NCI-H748 treated with DMSO at 0.1 percent for 48 hours (cell line): Measurements from ENCODE around the gene LAPTM4A.
"Not testable (repeated sequence)": the region's sequence is repeated elsewhere in the genome, so short reads cannot be mapped to it uniquely, and the experiment has no call there.

Source experiments
- DNase-seq: peaks from one replicate; lab custom pipeline; 2025; lab: John Stamatoyannopoulos, UW

LAPTM4A gene

DNA sequence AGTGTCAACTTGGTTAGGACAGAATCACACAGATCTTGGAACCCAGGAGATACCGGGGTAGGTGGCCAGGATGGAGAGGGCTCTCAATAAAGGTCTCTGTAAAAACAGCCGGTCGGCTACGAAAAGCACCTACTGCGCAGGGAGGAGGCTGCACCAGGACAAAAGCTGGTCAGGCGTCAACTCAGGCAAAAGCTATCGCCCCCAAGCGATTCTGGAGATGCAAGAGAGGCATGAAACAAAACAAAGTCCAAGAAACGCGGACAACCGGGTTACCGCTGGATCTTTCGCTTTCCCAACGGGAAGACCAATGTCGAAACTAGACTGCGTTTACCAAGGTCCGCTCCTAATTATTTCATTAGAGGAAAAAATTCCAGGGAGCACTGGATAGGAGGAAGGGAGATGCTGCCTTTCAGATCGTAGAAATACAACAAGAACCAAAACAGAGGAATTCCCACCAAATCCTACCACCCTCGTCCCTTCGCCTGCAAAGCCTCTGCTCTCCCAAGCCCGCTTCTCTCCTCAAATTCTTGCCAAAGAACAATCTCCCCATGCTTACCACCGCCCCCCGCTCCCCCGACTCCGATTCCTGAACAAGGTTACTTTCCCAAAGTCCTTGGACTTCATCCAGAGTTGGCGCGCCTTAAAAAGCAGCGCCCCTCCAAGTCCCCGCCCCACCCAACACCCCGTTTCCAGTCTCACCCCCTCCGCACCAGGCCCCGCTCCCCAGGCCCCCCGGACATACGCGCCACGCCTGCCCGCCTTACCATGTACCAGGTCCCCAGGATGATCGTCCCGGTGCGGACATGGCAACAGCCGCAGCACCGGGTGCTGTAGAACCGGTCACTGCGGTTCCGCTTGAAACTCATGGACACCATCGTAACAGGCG lies 539 bp downstream of the LAPTM4A start:
- DNase-seq: peak; percentile 32

DNA sequence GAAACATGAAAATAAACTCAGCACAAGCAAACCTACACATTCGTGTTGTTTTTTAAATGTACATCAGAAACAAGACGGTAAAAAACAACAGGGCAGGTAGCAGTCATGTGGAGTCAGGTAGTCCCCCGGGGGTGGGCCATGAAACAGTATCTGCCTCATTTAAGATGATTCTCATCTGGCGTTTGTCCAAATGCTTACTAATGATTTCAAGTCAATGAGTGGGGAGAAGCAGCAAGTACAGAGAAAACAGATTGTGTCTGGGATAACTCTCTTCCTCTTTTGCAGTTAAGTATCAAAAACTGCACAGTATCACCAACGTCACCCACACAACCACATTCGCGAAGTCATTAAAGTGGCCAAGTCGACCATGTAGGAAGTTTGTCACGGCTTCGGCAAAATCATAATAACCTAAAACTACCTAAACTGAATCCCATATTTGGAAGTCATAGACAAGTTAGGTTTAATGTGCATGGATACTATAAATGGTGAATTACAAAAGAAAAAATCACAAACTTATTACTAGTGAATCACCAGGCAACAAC lies 1.3 kb downstream of the LAPTM4A start:
- peak; percentile 66 for DNase-seq

DNA sequence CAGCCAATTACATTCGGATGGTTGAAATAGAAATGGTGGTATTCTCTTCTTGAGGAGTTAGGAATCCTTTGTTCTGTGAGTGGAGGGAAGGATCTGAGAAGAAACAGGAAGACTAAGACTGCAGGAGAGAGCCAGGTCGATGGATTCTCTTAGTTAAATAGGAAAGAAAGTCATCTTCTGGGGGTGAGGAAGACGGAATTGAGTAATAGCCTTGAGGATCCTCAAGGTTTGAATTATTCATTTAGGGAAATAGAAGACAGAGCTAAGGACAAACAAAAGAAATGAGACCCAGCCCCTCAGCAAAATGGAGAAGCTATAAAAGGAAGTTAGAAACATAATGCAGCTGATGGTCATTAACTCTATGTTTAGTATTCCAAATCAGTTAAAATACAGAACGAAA lies 1.8 kb downstream of the LAPTM4A start:
- DNase-seq: no peak

DNA sequence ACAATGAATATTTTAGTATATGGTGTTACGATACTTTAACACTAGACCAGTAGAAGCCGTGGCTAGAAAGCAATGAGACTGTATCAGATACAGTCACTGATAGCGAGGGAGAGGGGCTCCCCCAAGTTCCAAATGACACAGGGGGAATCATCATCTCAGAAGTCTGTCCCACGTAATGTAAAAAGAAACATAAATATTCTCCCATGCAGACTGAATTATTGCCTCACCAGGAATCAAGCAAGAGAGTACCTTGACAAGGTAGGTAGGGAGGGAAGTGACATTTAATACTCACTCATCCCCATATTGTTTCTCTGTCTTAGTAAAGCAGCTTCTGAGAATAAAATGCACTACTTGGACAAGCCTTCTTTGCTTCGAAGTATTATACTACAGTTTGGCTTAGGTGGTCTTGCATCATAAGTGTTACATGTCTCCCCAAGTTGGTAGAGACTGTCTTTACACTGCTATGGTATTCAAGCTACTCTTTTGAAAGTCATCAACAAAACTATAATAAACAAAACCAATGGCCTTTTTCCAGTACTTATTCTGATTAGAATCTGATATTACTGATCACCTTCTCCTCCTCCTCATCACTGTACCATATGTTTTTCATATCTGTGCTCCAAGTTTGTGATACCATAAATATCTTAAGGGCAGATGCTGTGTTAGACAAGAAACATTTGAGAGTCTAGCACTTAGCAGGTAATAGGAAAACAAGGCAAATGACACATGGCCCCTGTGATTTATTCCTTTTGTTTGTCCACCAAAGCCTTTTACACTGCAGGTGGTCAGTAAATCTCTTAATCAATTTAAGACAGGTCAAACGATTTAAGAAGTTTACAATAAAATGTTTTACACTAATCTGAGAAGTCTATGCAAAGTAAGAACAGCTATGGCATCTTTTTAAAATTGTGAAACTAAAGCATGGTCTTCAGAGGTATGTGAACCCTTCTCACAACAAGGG lies 2.7 kb downstream of the LAPTM4A start:
- DNase-seq: no peak

DNA sequence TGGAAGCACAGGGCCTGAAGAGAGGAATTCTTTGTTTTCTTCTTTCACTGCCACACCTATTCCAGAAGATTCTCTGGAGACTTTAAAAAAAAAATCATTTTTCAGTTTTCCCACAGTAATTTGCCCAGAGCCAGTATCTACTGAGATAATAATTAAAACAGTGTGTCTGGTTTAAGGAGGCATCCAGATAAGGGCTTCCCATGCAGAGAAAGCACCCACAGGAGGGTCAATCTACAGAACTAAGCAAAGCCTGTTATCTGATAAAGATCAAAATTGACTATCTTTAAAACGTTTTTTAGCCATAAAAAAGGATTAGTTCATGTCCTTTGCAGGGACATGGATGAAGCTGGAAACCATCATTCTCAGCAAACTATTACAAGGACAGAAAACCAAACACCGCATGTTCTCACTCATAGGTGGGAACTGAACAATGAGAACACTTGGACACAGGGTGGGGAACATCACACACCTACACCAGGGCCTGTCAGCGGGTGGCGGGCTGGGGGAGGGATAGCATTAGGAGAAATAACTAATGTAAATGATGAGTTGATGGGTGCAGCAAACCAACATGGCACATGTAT lies 5.6 kb downstream of the LAPTM4A start:
- not testable (repeated sequence) for DNase-seq

DNA sequence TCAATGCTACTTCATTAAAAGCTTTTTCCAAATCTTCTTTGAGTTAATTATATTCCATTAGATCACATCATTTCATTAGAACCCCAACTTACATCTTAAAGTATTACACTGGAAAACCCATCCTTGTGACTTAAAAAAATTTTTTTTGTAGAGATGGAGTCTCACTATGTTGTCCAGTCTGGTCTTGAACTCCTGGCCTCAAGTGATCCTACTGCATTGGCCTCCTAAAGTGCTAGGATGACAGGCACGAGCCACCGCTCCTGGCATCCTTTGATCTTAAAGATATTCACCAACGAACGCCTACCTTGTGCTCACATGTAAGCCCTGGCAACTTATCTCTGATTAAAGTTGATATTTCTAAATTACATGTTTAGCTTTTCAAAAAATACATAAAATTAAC lies 6.7 kb downstream of the LAPTM4A start:
- DNase-seq: no peak

DNA sequence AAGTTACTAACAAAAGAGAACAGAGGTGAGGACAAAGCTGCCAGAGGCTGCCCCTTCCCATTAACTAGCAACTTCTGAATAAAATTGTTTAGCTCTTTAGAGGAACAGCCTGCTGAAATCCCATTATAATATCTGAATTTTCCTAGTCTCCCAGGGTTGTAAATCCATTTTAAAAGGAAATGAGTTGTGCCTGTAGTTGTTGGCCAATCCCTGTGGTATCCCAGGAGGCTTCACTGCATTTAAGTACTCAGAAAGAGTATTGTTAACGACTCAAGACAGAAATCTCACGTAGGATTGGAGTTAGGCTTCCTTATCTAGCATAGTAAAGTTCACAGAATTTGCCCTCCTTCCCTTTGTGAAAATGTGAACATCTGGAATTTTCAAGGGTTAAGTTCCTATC lies 8.9 kb downstream of the LAPTM4A start:
- DNase-seq: no peak

DNA sequence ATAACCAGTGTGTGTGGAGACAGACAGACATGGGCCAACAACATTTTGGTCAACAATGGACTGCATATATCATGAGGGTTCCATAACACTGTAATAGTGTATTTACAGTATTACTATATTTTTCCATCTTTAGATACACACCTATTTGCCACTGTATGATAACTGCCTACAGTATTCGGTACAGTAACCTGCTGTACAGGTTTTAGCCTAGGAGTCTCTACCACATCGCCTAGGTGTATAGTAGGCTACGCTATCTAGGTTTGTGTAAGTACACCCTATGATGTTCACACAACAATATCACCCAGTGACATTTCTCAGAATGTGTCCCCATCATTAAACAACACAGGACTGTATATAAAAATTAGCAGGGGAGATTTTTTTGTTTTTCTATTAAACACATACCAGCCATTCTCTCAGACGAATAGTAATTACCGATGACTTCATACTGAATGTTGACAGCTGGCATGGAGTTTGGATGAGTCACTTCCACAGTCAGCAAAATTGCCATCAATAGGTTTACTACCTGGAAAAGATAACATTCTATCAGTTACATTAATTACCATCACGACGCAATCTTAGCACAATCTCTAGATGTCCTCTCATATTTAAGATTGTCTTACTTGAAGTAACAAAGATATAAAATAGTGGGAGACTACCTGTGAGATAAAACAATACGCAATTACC lies 10.8 kb downstream of the LAPTM4A start:
- DNase-seq: no peak

DNA sequence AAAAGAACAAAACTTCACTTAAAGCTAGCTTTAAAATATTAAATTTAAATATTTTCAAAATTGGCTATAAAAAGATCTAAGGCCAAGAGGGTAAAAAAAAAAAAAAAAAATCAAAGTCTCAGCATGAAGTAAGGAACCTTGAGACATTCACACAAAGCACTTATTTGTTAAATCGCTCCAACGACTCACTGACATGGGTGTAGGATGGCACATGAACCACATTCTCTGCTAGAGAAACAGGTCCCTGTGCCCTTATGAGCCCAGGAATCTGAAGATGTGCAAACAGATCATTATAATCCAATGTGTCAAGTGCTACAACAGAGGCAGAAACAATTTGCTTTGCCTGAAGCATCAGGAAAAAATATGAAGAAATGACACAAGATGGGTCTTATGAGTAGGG lies 13.8 kb downstream of the LAPTM4A start:
- no peak for DNase-seq

DNA sequence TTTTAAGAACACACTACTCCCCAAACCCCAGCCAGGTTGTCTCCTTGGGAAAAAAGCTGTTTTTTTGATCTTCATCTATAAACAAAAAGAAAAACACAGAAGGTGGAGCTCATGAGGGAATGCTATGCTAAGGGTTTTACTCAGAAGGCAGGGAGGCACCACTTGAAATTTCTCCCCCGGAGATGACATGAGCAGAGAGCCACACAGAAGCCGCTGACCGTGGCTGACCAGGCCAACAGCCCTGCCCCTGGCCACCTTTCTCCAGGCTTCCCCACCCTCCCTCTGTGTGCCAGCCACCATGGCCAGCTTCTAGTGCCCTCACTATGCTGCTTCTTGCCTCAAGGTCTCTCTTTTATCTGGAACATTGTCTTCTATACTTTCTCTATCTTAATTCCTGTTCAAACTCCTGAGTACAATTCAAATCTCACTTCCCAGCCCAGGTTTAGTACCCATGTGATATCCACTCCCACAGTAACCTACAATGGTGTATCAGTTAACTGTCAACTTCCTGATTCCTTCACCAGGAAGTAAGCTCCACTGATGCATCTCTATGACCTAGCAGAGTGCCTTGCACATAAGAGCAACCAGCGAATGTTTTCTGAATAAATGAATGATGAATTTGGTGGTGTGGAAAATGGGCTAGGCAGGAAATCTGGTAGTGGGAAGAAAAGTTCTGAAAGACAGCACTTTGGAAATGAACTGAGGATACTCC lies 15.3 kb downstream of the LAPTM4A start:
- DNase-seq: no peak

DNA sequence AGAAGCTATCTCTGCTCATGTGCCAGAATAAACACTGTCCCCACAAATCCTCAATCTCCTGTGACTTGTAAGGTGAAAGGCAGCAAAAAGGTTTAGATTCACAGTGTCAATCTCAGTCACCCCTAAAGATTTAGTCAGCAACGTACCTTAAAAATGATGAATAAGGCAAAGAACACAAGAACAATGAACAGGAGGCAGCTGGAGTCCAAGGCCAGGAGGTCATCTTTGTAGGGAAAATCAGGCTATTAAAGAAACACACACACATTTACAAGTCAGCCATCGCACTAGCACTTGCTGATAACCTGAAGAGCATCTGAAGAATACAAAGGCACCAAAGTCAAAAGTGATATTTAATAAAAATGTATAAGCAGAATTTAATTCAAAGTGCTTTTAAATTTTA lies 16.6 kb downstream of the LAPTM4A start:
- DNase-seq: no peak

DNA sequence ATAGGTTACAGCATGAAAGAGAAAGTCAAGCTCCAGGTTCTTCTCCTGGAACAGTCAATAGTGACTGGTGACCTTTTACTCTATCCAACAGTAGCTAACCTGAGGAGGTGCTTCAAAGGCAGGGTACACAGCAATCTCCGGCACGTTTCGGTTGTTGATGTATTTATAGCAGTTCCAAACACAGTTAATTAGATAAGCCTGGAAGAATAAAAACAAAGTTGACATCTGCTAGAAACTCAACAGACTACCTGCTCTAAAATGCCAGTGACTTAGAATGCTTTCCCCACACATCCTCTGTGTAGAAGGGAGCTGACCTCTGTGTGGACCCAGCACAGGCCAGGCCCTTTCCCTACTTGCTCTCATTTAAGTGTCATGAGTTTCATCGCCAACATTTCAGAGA lies 17.2 kb downstream of the LAPTM4A start:
- DNase-seq: no peak

DNA sequence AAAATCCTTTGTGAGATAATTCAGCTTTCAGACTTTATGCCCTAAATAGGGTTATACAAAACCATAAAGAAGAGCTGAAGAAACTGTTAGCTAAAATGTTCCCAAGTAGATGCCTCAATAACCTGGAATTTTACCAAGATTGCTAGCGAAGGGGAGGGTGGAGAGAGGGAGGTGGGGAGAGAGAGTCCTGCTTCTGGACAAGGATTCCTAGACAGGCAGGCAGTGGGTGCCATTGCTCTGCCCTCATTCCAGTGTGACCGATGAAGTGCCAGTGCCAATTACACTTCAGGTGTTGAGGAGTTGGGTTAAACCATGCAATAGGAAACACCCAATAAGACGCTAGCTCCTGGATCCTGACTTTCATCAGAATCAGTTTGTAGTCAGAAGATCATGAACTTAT lies 18.1 kb downstream of the LAPTM4A start:
- no peak for DNase-seq

DNA sequence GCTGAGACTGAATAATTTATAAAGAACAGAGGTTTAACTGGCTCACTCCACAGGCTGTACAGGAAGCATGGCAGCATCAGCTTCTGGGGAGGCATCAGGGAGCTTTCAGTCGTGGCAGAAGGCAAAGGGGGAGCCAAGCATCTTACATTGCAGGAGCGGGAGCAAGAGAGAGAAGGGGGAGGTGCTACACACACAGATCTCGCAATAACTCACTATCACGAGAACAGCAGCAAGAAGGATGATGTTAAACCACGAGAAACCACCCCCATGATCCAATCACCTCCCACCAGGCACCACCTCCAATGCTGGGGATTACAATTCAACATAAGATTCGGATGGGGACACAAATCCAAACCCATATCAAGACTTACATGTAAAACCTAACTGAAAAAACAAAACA lies 21.2 kb downstream of the LAPTM4A start:
- DNase-seq: no peak

DNA sequence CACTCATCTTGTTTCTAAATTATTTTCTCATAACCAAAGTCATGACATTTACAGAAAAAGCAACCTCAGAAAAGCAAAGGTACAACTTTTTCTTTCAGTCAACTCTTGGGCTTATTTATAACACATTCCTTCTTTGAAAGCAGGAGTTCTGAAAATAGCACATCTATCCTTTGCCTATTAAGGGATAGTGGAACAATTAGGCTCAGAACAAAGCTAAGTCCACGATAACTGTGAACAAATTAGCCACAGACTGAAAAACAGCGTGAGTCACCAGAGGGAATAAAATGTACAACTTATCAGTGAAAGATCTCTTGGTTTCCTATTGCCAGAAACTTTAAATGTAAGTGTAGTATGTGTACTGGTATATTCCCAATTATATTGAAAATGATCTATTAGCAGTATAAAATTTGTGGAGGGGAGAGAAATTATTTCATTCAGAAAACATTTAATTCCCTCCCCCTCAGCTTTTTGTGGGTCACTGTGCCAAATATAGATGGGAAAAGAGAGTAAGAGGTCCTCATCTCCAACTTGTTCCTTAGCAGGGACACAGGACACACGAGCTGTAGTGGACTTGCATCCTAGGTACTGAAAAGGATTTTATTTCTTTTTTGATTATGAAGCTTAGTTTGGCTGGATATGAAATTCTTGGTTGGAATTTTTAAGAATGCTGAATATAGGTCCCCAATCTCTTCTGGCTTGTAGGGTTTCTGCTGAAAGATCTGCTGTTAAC lies 23.6 kb downstream of the LAPTM4A start:
- DNase-seq: no peak

DNA sequence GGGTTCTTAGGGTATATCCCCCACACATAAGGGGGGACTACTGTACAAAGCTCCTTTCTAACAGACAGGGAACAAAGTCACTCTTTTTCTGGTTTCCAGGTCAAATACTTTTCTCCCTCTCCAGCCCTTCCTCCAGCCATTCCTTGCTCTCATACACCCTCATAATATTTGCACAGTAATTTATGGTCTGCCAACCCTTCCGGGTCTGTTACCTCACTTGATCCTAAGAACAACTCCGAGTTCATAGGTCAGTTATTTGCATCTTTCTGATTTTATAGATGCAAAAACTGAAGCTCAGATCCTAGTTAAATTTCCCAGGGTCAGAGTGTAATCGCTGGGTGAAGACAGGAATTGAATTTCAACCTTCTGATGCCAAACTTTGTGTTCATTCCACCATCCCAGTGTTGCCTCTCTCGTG lies 24.2 kb downstream of the LAPTM4A start:
- DNase-seq: no peak

DNA sequence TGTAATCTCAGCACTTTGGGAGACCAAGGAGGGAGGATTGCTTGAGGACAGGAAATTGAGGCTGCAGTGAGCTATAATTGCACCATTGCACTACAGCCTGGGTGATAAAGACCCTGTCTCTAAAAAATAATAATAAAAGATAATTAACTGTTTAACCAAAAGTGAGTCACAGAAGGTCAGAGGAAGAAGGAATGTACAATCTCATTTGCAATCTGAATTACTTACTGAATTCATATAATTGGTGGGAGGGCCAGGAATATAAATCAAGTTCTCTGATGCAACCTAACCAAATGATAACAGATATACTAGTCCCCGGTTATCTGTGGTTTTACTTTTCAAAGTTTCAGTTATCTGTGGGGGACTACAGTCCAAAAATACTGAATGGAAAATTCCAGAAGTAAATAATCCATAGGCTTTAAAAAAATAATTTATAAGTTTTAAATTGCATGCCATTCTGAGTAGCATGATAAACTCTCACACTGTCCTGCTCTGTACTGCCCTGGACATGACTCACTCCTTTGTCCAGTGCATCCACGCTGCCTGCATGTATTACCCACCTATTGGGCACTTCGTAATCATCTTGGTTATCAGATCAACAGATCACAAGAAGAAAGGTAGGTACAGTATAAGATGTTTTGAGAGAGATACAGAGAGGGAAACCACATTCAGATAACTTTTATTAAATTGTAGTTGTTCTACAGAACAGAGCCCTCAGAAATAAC lies 26.2 kb downstream of the LAPTM4A start:
- no peak for DNase-seq

DNA sequence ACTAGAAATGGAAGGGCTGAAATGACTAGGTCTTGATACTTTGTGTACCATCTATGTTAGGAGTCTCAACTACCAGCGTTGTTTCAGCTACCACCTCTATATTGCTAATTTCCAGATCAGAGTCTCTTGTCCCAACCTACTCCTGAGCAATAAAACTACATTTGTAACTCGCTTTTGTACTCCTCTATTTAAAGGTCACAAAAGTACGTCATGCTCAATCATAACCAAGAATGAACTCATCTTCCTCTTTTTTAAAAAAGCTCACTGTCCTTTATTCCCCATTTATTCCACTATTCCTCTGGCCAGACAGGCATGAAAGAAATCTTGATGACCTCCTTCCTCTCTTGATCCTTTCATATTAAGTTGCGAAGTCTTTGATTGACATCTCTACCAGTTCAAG lies 27.7 kb downstream of the LAPTM4A start:
- DNase-seq: no peak

DNA sequence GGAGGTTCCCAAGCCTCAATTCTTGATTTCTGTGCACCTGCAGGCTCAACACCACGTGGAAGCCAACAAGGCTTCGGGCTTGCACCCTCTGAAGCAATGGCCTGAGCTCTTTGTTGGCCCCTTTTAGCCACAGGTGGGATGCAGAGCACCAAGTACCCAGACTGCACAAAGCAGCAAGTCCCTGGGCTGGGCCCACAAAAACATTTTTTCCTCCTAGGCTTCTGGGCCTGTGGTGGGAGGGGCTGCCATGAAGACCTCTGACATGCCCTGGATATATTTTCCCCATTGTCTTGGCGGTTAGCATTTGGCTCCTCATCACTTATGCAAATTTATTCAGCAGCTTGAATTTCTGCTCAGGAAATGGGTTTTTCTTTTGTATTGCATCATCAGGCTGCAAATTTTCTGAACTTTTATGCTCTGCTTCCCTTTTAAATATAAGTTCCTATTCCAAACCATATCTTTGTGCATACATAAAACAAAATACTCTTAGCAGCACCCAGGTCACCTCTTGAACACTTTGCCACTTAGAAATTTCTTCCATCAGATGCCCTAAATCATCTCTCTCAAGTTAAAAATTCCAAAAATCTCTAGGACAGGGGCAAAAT lies 29.9 kb downstream of the LAPTM4A start:
- no peak for DNase-seq
